ENCODE results near the gene ZBTB5.

DNA sequence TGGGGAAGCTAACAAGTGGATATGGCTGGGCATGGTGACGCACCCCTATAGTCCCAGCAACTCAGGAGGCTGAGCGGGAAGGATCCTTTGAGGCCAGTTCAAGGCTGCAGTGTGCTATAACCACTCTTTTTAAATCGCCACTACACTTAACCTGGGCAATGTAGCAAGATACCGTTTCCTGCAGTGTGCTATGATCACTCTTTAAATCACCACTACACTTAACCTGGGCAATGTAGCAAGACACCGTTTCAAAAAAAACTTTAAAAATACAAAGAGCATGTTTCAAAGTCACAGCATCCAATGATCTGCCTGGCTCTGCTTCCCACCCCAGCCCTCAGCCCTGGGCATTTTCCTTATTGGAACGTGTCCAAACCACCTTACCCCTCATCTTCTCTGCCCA is 28.2 kb downstream of the ZBTB5 start:
- TF ChIP-seq CTCF (conservative IDR thresholded peaks at IDR 0.05; ENCODE audit: low read depth, low read length), result no peak
- TF ChIP-seq EZH2 (IDR thresholded peaks at IDR 0.05; ENCODE audit: low read length, unreplicated experiment), result no peak

All from PC-3 (cell line).